Bronchial epithelial cell (primary cell): Measurements from ENCODE around the gene OR6N1. TPM values are rescaled to one million over a fixed set of nuclear protein-coding genes. Genes with fewer than 3 reads are reported as not detected.

Experiments used
- DNase-seq: peaks from one replicate; pipeline ENCODE4 v3.0.0-alpha.2; 2010; ENCODE audit warnings: low read depth
- FAIRE-seq: peaks from 2 replicates; lab custom pipeline; 2011; peaks lifted over from hg19 to GRCh38; lab: Jason Lieb, UNC
- H3K27me3 ChIP-seq: 2 replicates; pipeline ENCODE4 v1.5.1; 2011; ENCODE audit warnings: low read length; ENCODE audit not compliant: control insufficient read depth, insufficient read depth
- H3K36me3 ChIP-seq: 2 replicates; pipeline ENCODE4 v1.5.1; 2011; ENCODE audit warnings: low read length; ENCODE audit not compliant: control insufficient read depth, insufficient read depth
- H3K4me3 ChIP-seq: 2 replicates; pipeline ENCODE4 v1.5.1; 2011; ENCODE audit warnings: mild to moderate bottlenecking, low read depth, low read length, control low read depth
- CTCF ChIP-seq: IDR thresholded peaks from 2 replicates; pipeline ENCODE4 v1.5.1; 2011; ENCODE audit warnings: mild to moderate bottlenecking, moderate library complexity, low read length, control low read depth, inconsistent platforms; ENCODE audit not compliant: insufficient read depth, severe bottlenecking
- total RNA-seq: library from RNA; depleted of rRNA; stranded (reverse); fragments of >200 nt; gene quantifications from 2 replicates; pipeline ENCODE4 v1.2.1, GENCODE V29; 2014

The OR6N1 gene
- total RNA-seq, 1 donor from 2014 or later, result not detected

- Histone ChIP-seq H3K36me3 (no peaks in the 10 kb centered on the region), H3K4me3 (no peak overlapping the region), H3K27me3 (no peaks in the 10 kb centered on the region)
- DNase-seq, result no peak
- no peak for TF ChIP-seq CTCF
- FAIRE-seq, result no peak
Measured at GRCh38 chr1:158814970-158815369, 43.0 kb upstream of the OR6N1 start.

- Histone ChIP-seq H3K36me3 (no peaks in the 10 kb centered on the region), H3K27me3 (no peaks in the 10 kb centered on the region), H3K4me3 (no peak overlapping the region)
- no peak for TF ChIP-seq CTCF
- no peak for DNase-seq
- FAIRE-seq, result no peak
Measured at GRCh38 chr1:158813164-158813563, 41.2 kb upstream of the OR6N1 start.

- DNase-seq (no peak), FAIRE-seq (no peak)
- no peak overlapping the region for H3K4me3 ChIP-seq
- H3K36me3 ChIP-seq, result no peaks in the 10 kb centered on the region
- H3K27me3 ChIP-seq, result no peaks in the 10 kb centered on the region
- no peak for TF ChIP-seq CTCF
Measured at GRCh38 chr1:158812336-158812735, 40.3 kb upstream of the OR6N1 start.

- no peaks in the 10 kb centered on the region for H3K36me3 ChIP-seq
- no peak for TF ChIP-seq CTCF
- no peak for DNase-seq
- no peak for FAIRE-seq
- no peaks in the 10 kb centered on the region for H3K27me3 ChIP-seq
- no peak overlapping the region for H3K4me3 ChIP-seq
Measured at GRCh38 chr1:158810311-158810710, 38.3 kb upstream of the OR6N1 start.

GRCh38 chr1:158809862-158810261 is 37.9 kb upstream of the OR6N1 start:
- Histone ChIP-seq H3K36me3 (no peaks in the 10 kb centered on the region), H3K27me3 (no peaks in the 10 kb centered on the region), H3K4me3 (no peak overlapping the region)
- TF ChIP-seq CTCF, result no peak
- FAIRE-seq (no peak), DNase-seq (no peak)

GRCh38 chr1:158809256-158809655 is 37.3 kb upstream of the OR6N1 start:
- FAIRE-seq (no peak), DNase-seq (no peak)
- H3K4me3 ChIP-seq, result no peak overlapping the region
- TF ChIP-seq CTCF, result no peak
- no peaks in the 10 kb centered on the region for H3K36me3 ChIP-seq
- H3K27me3 ChIP-seq, result no peaks in the 10 kb centered on the region
